ENCODE data around the gene FOXP1. TPM values are rescaled to one million over a fixed set of nuclear protein-coding genes. Genes with fewer than 3 reads are reported as not detected.

The FOXP1 gene
- total RNA-seq, 1 experiment from 2014 or later: 58.4 TPM

DNA sequence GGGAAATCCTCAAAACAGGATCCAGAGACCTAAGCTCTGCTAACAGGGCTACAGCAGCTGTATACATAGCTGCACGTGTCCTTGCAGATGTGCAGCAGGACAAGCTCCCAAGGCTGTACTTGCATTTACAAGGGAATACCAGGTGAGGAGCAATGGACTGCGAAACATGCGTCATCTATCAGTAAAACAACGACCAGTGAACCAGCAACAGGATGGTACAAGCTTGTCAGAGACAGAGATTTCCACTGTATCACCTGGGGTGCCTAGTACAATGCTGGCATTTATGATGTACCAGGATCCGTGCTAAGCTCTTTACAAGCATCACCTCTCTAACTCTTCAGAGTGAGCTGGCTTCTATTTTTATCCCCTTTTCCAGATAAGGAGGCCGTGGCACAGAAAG lies 227.3 kb downstream of the FOXP1 start:
- ChIA-PET CTCF (no interaction called here), POLR2A (ENCODE audit: low non-redundant PET) (no interaction called here)
- Histone ChIP-seq H3K27me3 (replicated peaks; ENCODE audit: insufficient read depth, low read depth, low read length, poor library complexity) (no peaks in the 10 kb centered on the region), H3K4me3 (ENCODE audit: low read depth, low read length, poor library complexity, severe bottlenecking) (no peak overlapping the region), H3K27ac (ENCODE audit: low read depth, low read length, poor library complexity, severe bottlenecking) (no peak overlapping the region), H3K4me1 (ENCODE audit: insufficient read depth, low read length, poor library complexity, severe bottlenecking) (no peaks in the 10 kb centered on the region), H3K9me3 (ENCODE audit: low read depth, low read length, poor library complexity, severe bottlenecking) (no peaks in the 10 kb centered on the region), H3K36me3 (ENCODE audit: insufficient read depth, low read length, poor library complexity, severe bottlenecking) (no peaks in the 10 kb centered on the region)
- DNase-seq (ENCODE audit: low spot score): no peak
- BruUV-seq (replicated peaks): no TSS peak
- no peak for TF ChIP-seq CTCF (conservative IDR thresholded peaks at IDR 0.05; ENCODE audit: low read depth, low read length)
- no peak for TF ChIP-seq EZH2 (IDR thresholded peaks at IDR 0.05; ENCODE audit: borderline replicate concordance, low read depth, low read length, poor library complexity, severe bottlenecking)
- intact Hi-C loops (cut with micrococcal nuclease; ENCODE audit: unreplicated experiment): no loop called here

DNA sequence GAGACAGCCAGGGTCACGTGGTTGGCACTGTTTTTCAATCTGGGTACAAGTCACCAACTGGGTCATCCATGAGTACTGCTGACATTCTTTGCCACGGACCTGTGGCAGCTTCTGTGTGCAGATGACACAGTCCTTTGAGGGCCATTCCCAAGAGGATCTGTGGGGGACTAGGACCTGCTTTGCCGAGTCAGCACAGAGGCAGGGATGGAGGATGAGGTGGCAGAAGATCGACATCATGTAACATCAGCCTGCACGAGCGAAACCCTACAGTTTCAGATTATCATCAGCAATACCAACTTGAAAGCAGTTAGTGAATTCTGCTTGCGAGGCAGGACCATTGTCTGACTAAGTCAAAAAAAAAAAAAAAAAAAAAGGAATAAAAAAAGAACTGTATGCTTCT lies 227.7 kb downstream of the FOXP1 start:
- no peak for TF ChIP-seq CTCF (conservative IDR thresholded peaks at IDR 0.05; ENCODE audit: low read depth, low read length)
- TF ChIP-seq EZH2 (IDR thresholded peaks at IDR 0.05; ENCODE audit: borderline replicate concordance, low read depth, low read length, poor library complexity, severe bottlenecking): no peak
- BruUV-seq (replicated peaks): no TSS peak
- CTCF ChIA-PET: no interaction called here
- Histone ChIP-seq H3K4me1 (ENCODE audit: insufficient read depth, low read length, poor library complexity, severe bottlenecking) (no peaks in the 10 kb centered on the region), H3K27me3 (replicated peaks; ENCODE audit: insufficient read depth, low read depth, low read length, poor library complexity) (no peaks in the 10 kb centered on the region), H3K36me3 (ENCODE audit: insufficient read depth, low read length, poor library complexity, severe bottlenecking) (no peaks in the 10 kb centered on the region), H3K4me3 (ENCODE audit: low read depth, low read length, poor library complexity, severe bottlenecking) (no peak overlapping the region), H3K9me3 (ENCODE audit: low read depth, low read length, poor library complexity, severe bottlenecking) (no peaks in the 10 kb centered on the region), H3K27ac (ENCODE audit: low read depth, low read length, poor library complexity, severe bottlenecking) (no peak overlapping the region)
- intact Hi-C loops (cut with micrococcal nuclease; ENCODE audit: unreplicated experiment): no loop called here
- POLR2A ChIA-PET (ENCODE audit: low non-redundant PET): no interaction called here
- no peak for DNase-seq (ENCODE audit: low spot score)

DNA sequence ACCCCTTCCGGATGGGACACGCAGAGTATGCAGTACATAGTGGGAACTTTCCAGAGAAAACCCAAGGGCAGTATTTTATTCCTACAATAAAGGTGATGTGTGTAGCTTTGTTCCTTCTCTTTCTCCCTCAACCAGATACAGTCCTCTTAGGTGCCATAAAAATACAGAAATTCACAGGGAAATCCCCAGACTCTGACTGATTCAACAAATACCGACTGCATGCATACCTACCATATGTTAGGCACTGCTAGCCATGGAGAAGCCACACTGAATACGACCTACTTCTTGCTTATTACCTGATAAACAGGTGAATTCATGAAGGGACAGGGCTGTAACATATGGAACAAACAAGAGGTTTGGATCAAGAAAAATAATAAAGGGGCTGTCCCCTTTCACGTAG lies 228.5 kb downstream of the FOXP1 start:
- CTCF ChIA-PET: no interaction called here
- BruUV-seq (replicated peaks): no TSS peak
- H3K4me3 ChIP-seq (ENCODE audit: low read depth, low read length, poor library complexity, severe bottlenecking): no peak overlapping the region

More for the DNA sequence above, 228.5 kb downstream of the FOXP1 start:
- TF ChIP-seq CTCF (conservative IDR thresholded peaks at IDR 0.05; ENCODE audit: low read depth, low read length) (no peak), EZH2 (IDR thresholded peaks at IDR 0.05; ENCODE audit: borderline replicate concordance, low read depth, low read length, poor library complexity, severe bottlenecking) (no peak)
- POLR2A ChIA-PET (ENCODE audit: low non-redundant PET): no interaction called here
- Histone ChIP-seq H3K9me3 (ENCODE audit: low read depth, low read length, poor library complexity, severe bottlenecking) (no peaks in the 10 kb centered on the region), H3K36me3 (ENCODE audit: insufficient read depth, low read length, poor library complexity, severe bottlenecking) (no peaks in the 10 kb centered on the region), H3K27ac (ENCODE audit: low read depth, low read length, poor library complexity, severe bottlenecking) (no peak overlapping the region), H3K4me1 (ENCODE audit: insufficient read depth, low read length, poor library complexity, severe bottlenecking) (no peaks in the 10 kb centered on the region), H3K27me3 (replicated peaks; ENCODE audit: insufficient read depth, low read depth, low read length, poor library complexity) (no peaks in the 10 kb centered on the region)
- DNase-seq (ENCODE audit: low spot score): no peak
- intact Hi-C loops (cut with micrococcal nuclease; ENCODE audit: unreplicated experiment): no loop called here
